Mesothelial cell of epicardium (in vitro differentiated cells): ENCODE results near the gene MAGI2. TPM values are rescaled to one million over a fixed set of nuclear protein-coding genes. Genes with fewer than 3 reads are reported as not detected.

Experiments
- DNase-seq, 2 experiments: peaks; one replicate each; pipeline ENCODE4 v3.0.0; 2021; ENCODE audit warnings: low spot score in 2 of 2; ENCODE audit not compliant: unreplicated experiment in 2 of 2
- H3K27ac Mint-ChIP-seq: 2 replicates; pipeline ENCODE4 v1.8.0; 2021; ENCODE audit warnings: mixed read lengths
- H3K27me3 Mint-ChIP-seq: 2 replicates; pipeline ENCODE4 v1.8.0; 2021; ENCODE audit warnings: low read depth, mixed read lengths
- H3K36me3 Mint-ChIP-seq: 2 replicates; pipeline ENCODE4 v1.8.0; 2021; ENCODE audit warnings: mixed read lengths
- H3K4me1 Mint-ChIP-seq: 2 replicates; pipeline ENCODE4 v1.8.0; 2021; ENCODE audit warnings: mixed read lengths
- H3K4me3 Mint-ChIP-seq: 2 replicates; pipeline ENCODE4 v1.8.0; 2021; ENCODE audit warnings: mild to moderate bottlenecking, moderate library complexity, mixed read lengths
- H3K9me3 Mint-ChIP-seq: 2 replicates; pipeline ENCODE4 v1.8.0; 2021; ENCODE audit warnings: mixed read lengths
- CTCF ChIP-seq: fragments of 200-600 bp; sonication (generic); IDR thresholded peaks from one replicate; pipeline ENCODE4 v1.5.0; 2021; ENCODE audit warnings: antibody characterized with exemption; ENCODE audit not compliant: unreplicated experiment
- total RNA-seq: library from RNA; stranded (reverse); gene quantifications from 3 replicates; pipeline ENCODE4 v1.2.1, GENCODE V29; 2021

Gene MAGI2
- total RNA-seq, 1 donor from 2014 or later, result 38.4 TPM

- no peak overlapping the region for H3K4me3 Mint-ChIP-seq
- H3K27ac Mint-ChIP-seq, result no peak overlapping the region
- no peaks in the 10 kb centered on the region for H3K9me3 Mint-ChIP-seq
- no peak for DNase-seq
- no peaks in the 10 kb centered on the region for H3K36me3 Mint-ChIP-seq
- H3K4me1 Mint-ChIP-seq, result no peaks in the 10 kb centered on the region
- H3K27me3 Mint-ChIP-seq, result no peaks in the 10 kb centered on the region
- no peak for TF ChIP-seq CTCF
Measured at GRCh38 chr7:78636727-78637126, 816.7 kb downstream of the MAGI2 start.

GRCh38 chr7:78635026-78635793 is 818.3 kb downstream of the MAGI2 start:
- Mint-ChIP-seq H3K4me1 (no peaks in the 10 kb centered on the region), H3K4me3 (no peak overlapping the region), H3K27me3 (no peaks in the 10 kb centered on the region), H3K36me3 (no peaks in the 10 kb centered on the region), H3K9me3 (no peaks in the 10 kb centered on the region), H3K27ac (no peak overlapping the region)
- no peak for DNase-seq
- no peak for TF ChIP-seq CTCF

- Mint-ChIP-seq H3K27me3 (no peaks in the 10 kb centered on the region), H3K27ac (no peak overlapping the region), H3K36me3 (no peaks in the 10 kb centered on the region), H3K4me1 (no peaks in the 10 kb centered on the region), H3K9me3 (no peaks in the 10 kb centered on the region), H3K4me3 (no peak overlapping the region)
- DNase-seq, result no peak
- no peak for TF ChIP-seq CTCF
Measured at GRCh38 chr7:78634093-78634492, 819.4 kb downstream of the MAGI2 start.

- H3K27me3 Mint-ChIP-seq, result no peaks in the 10 kb centered on the region
- H3K9me3 Mint-ChIP-seq, result peaks cover 4% of the 10 kb centered on the region
- peaks cover 4% of the 10 kb centered on the region for H3K36me3 Mint-ChIP-seq
- DNase-seq, result no peak
- no peak for TF ChIP-seq CTCF
- H3K4me1 Mint-ChIP-seq, result no peaks in the 10 kb centered on the region
- H3K4me3 Mint-ChIP-seq, result no peak overlapping the region
- no peak overlapping the region for H3K27ac Mint-ChIP-seq
Measured at GRCh38 chr7:78620920-78621319, 832.5 kb downstream of the MAGI2 start.

- H3K36me3 Mint-ChIP-seq, result no peaks in the 10 kb centered on the region
- no peak overlapping the region for H3K27ac Mint-ChIP-seq
- H3K4me3 Mint-ChIP-seq, result no peak overlapping the region
- no peaks in the 10 kb centered on the region for H3K4me1 Mint-ChIP-seq
- H3K9me3 Mint-ChIP-seq, result no peaks in the 10 kb centered on the region
- H3K27me3 Mint-ChIP-seq, result no peaks in the 10 kb centered on the region
- no peak for DNase-seq
- TF ChIP-seq CTCF, result no peak
Measured at GRCh38 chr7:78616539-78616938, 836.9 kb downstream of the MAGI2 start.
